MM.1S (cell line): ENCODE measurements around the gene VSTM2L.

Source experiments
- CTCF ChIP-seq: fragments of 300-600 bp; sonication (generic); IDR thresholded peaks from 2 replicates; pipeline ENCODE4 v1.5.1; 2016; ENCODE audit warnings: antibody characterized with exemption, low read length, mixed read lengths
- EZH2 ChIP-seq: fragments of 300-600 bp; sonication (generic); optimal IDR thresholded peaks from 2 replicates; pipeline ENCODE3; 2017; ENCODE audit warnings: low read depth, mild to moderate bottlenecking, antibody characterized with exemption, low read length, mixed read lengths
- EZH2phosphoT487 ChIP-seq: fragments of 300-600 bp; sonication (generic); IDR thresholded peaks from 2 replicates; pipeline ENCODE4 v1.6.1; 2018; ENCODE audit warnings: antibody characterized with exemption, low read length

- no peak for TF ChIP-seq CTCF
- no peak for TF ChIP-seq EZH2
- TF ChIP-seq EZH2phosphoT487, result no peak
Measured at GRCh38 chr20:37888641-37889040, 14.3 kb upstream of the VSTM2L start.
